Mononuclear cell (primary cell): ENCODE results near the gene DPF3. TPM values are rescaled to one million over a fixed set of nuclear protein-coding genes. Genes with fewer than 3 reads are reported as not detected.

ENCODE experiments used
- total RNA-seq: library from RNA; depleted of rRNA; stranded (reverse); fragments of >200 nt; gene quantifications from one replicate; pipeline ENCODE4 v1.2.3, GENCODE V29; 2012

The DPF3 gene
- total RNA-seq, 1 donor: 1.3 TPM

Other genes with a start within 250 kb of the DPF3 start
- gene DCAF4, start 32.4 kb upstream of the DPF3 start, total RNA-seq: 17.9 TPM
- 10.8 TPM for gene ZFYVE1, start 133.0 kb upstream of the DPF3 start, total RNA-seq
- 141 TPM for gene RBM25, start 164.4 kb upstream of the DPF3 start, total RNA-seq
- gene PSEN1, start 242.4 kb upstream of the DPF3 start, total RNA-seq: 45.4 TPM